Keratinocyte (primary cell): ENCODE results near the gene USP37. TPM values are rescaled to one million over a fixed set of nuclear protein-coding genes. Genes with fewer than 3 reads are reported as not detected.
"Not testable (repeated sequence)": the region's sequence is repeated elsewhere in the genome, so short reads cannot be mapped to it uniquely, and the experiment has no call there.

Experiments
- DNase-seq: peaks from one replicate; pipeline ENCODE4 v3.0.0-alpha.2; 2011; ENCODE audit warnings: low read depth, missing footprints, low spot score
- FAIRE-seq: peaks from 2 replicates; lab custom pipeline; 2011; peaks lifted over from hg19 to GRCh38; lab: Jason Lieb, UNC
- H2AFZ ChIP-seq: 2 replicates; pipeline ENCODE4 v1.6.0; 2012; ENCODE audit warnings: low read length, control low read depth, inconsistent platforms; ENCODE audit not compliant: control insufficient read depth
- H3K27ac ChIP-seq: 2 replicates; pipeline ENCODE4 v1.5.1; 2011; ENCODE audit warnings: low read length; ENCODE audit not compliant: control insufficient read depth, insufficient read depth
- H3K27me3 ChIP-seq: 3 replicates; pipeline ENCODE4 v1.6.0; 2011; ENCODE audit warnings: low read length; ENCODE audit not compliant: control insufficient read depth, insufficient read depth; ENCODE audit errors: extremely low read depth
- H3K36me3 ChIP-seq, 2 experiments: 2 replicates in 1 of 2; 3 replicates in 1 of 2; pipeline ENCODE4 v1.5.1; 2011; ENCODE audit warnings: low read length in 2 of 2, mild to moderate bottlenecking in 1 of 2; ENCODE audit not compliant: control insufficient read depth in 2 of 2, insufficient read depth in 2 of 2; ENCODE audit errors: extremely low read depth in 1 of 2
- H3K4me1 ChIP-seq: 3 replicates; pipeline ENCODE4 v1.5.1; 2011; ENCODE audit warnings: low read length; ENCODE audit not compliant: control insufficient read depth, insufficient read depth; ENCODE audit errors: extremely low read depth
- H3K4me2 ChIP-seq: 3 replicates; pipeline ENCODE4 v1.6.0; 2011; ENCODE audit warnings: low read depth, low read length; ENCODE audit not compliant: control insufficient read depth, insufficient read depth; ENCODE audit errors: extremely low read depth
- H3K4me3 ChIP-seq, 3 experiments: fragments of 200-600 bp in 1 of 3; sonication (generic) in 1 of 3; 2 replicates in 2 of 3; 3 replicates in 1 of 3; pipeline ENCODE4 v1.5.1; 2011 to 2016; ENCODE audit warnings: low read length in 3 of 3, mild to moderate bottlenecking in 3 of 3, control low read depth in 2 of 3, inconsistent platforms in 1 of 3, low read depth in 1 of 3, mixed read lengths in 1 of 3, mixed run types in 1 of 3, moderate library complexity in 1 of 3; ENCODE audit not compliant: control insufficient read depth in 2 of 3, insufficient read depth in 2 of 3; ENCODE audit errors: extremely low read depth in 1 of 3
- H3K79me2 ChIP-seq: 2 replicates; pipeline ENCODE4 v1.6.0; 2012; ENCODE audit warnings: low read length; ENCODE audit not compliant: control insufficient read depth, insufficient read depth
- H3K9ac ChIP-seq: 3 replicates; pipeline ENCODE4 v1.6.0; 2011; ENCODE audit warnings: low read length; ENCODE audit not compliant: control insufficient read depth, insufficient read depth; ENCODE audit errors: extremely low read depth
- H3K9me1 ChIP-seq: 3 replicates; pipeline ENCODE4 v1.6.0; 2011; ENCODE audit warnings: low read length; ENCODE audit not compliant: control insufficient read depth, insufficient read depth; ENCODE audit errors: extremely low read depth
- H3K9me3 ChIP-seq: 2 replicates; pipeline ENCODE4 v1.5.1; 2012; ENCODE audit warnings: low read depth, low read length; ENCODE audit not compliant: control insufficient read depth
- H4K20me1 ChIP-seq: 3 replicates; pipeline ENCODE4 v1.6.0; 2011; ENCODE audit warnings: low read length; ENCODE audit not compliant: control insufficient read depth, insufficient read depth; ENCODE audit errors: extremely low read depth
- CTCF ChIP-seq, 3 experiments: IDR thresholded peaks in 1 of 3; conservative IDR thresholded peaks in 1 of 3; optimal IDR thresholded peaks in 1 of 3; 2 replicates in 2 of 3; 3 replicates in 1 of 3; pipeline versions ENCODE3 to v1.5.1; 2011; ENCODE audit warnings: low read length in 3 of 3, mild to moderate bottlenecking in 3 of 3, moderate library complexity in 2 of 3, control low read depth in 1 of 3, inconsistent platforms in 1 of 3; ENCODE audit not compliant: insufficient read depth in 2 of 3; ENCODE audit errors: extremely low read depth in 1 of 3
- EZH2 ChIP-seq: IDR thresholded peaks from one replicate; pipeline ENCODE4 v1.6.1; 2012; ENCODE audit warnings: inconsistent platforms, mild to moderate bottlenecking, low read length, moderate library complexity
- dilution Hi-C: fragments of 300-500 bp; cut with MboI; formaldehyde crosslinking; loops from one replicate; pipeline ENCODE4 v1.7.0; 2020; ENCODE audit warnings: low sequenced_read_pairs; ENCODE audit not compliant: extremely low pct_ligation_motif_present
- polyA plus RNA-seq, 5 experiments: library from polyadenylated mRNA; depleted of rRNA in 3 of 5; stranded (reverse) in 3 of 5; stranded (forward) in 1 of 5; unstranded in 1 of 5; fragments of >200 nt; gene quantifications; 1 replicate in 1 of 5; 2 replicates in 3 of 5; 3 replicates in 1 of 5; pipeline versions ENCODE4 v1.2.1 to v1.2.3, GENCODE V29; 2011 to 2012; ENCODE audit warnings: missing spikeins in 2 of 5, low read depth in 1 of 5, low replicate concordance in 1 of 5

Gene USP37
- polyA plus RNA-seq, 1 donor (not counting 4 experiments of a cell fraction or from before 2014, with no cell fraction given): 4.2 TPM

GRCh38 chr2:218555527-218555926 is 12.6 kb downstream of the USP37 start:
- H3K27ac ChIP-seq: no peak overlapping the region
- no peak for DNase-seq
- H3K4me3 ChIP-seq: no peak overlapping the region
- no peak overlapping the region for H2AFZ ChIP-seq
- no peaks in the 10 kb centered on the region for H4K20me1 ChIP-seq
- peaks cover 5 to 14% of the 10 kb centered on the region in 2 experiments for H3K36me3 ChIP-seq
- TF ChIP-seq EZH2 (no peak), CTCF (optimal IDR thresholded peaks at IDR 0.05 in 1 of 3, IDR thresholded peaks at IDR 0.05 in 1 of 3, conservative IDR thresholded peaks at IDR 0.05 in 1 of 3; ENCODE audit: extremely low read depth in 1 of 3, insufficient read depth in 2 of 3, low read length in 3 of 3) (no peak)
- H3K9me3 ChIP-seq: no peaks in the 10 kb centered on the region
- H3K4me2 ChIP-seq: no peak overlapping the region
- no peaks in the 10 kb centered on the region for H3K79me2 ChIP-seq
- dilution Hi-C loops: no loop called here
- FAIRE-seq: no peak
- no peak overlapping the region for H3K9ac ChIP-seq
- H3K4me1 ChIP-seq: no peaks in the 10 kb centered on the region
- no peaks in the 10 kb centered on the region for H3K27me3 ChIP-seq
- H3K9me1 ChIP-seq: no peaks in the 10 kb centered on the region

GRCh38 chr2:218554225-218554624 is 13.9 kb downstream of the USP37 start:
- DNase-seq, H3K9ac ChIP-seq, H2AFZ ChIP-seq, dilution Hi-C loops, H3K9me3 ChIP-seq, H3K27me3 ChIP-seq, H3K79me2 ChIP-seq, H3K4me2 ChIP-seq, FAIRE-seq, H4K20me1 ChIP-seq, H3K4me3 ChIP-seq, H3K4me1 ChIP-seq, H3K27ac ChIP-seq, H3K9me1 ChIP-seq: not testable (repeated sequence)
- H3K36me3 ChIP-seq: peaks cover 6 to 14% of the 10 kb centered on the region in 2 experiments

DNA sequence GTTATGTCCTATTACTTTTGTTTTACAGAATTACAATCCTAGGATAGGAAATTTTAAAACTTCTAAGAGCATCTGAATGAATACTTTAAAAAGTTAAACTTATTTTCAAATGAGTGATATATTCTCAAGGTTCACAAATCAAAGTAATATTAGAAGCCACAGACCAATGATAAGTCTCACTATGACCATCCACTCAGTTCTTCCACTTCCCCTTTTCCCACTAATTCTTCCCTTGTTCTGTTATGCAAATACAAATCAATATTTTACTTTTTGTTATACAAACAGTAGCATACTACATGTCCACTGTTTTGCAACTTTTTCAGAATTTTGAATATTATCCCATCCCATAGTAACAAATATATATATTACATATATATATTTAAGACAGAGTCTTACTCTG is 20.2 kb downstream of the USP37 start:
- Histone ChIP-seq H3K36me3 (peaks cover 6 to 18% of the 10 kb centered on the region in 2 experiments), H3K9me3 (no peaks in the 10 kb centered on the region), H3K4me2 (no peak overlapping the region), H4K20me1 (no peaks in the 10 kb centered on the region), H3K27me3 (no peaks in the 10 kb centered on the region), H3K9ac (no peak overlapping the region), H3K4me1 (no peaks in the 10 kb centered on the region), H3K4me3 (no peak overlapping the region), H3K27ac (no peak overlapping the region), H2AFZ (no peak overlapping the region), H3K9me1 (no peaks in the 10 kb centered on the region), H3K79me2 (no peaks in the 10 kb centered on the region)
- no peak for FAIRE-seq
- TF ChIP-seq EZH2 (no peak), CTCF (optimal IDR thresholded peaks at IDR 0.05 in 1 of 3, IDR thresholded peaks at IDR 0.05 in 1 of 3, conservative IDR thresholded peaks at IDR 0.05 in 1 of 3; ENCODE audit: extremely low read depth in 1 of 3, insufficient read depth in 2 of 3, low read length in 3 of 3) (no peak)
- dilution Hi-C loops: no loop called here
- no peak for DNase-seq
